ENCODE measurements around the gene PRKAG2.

Gene PRKAG2

DNA sequence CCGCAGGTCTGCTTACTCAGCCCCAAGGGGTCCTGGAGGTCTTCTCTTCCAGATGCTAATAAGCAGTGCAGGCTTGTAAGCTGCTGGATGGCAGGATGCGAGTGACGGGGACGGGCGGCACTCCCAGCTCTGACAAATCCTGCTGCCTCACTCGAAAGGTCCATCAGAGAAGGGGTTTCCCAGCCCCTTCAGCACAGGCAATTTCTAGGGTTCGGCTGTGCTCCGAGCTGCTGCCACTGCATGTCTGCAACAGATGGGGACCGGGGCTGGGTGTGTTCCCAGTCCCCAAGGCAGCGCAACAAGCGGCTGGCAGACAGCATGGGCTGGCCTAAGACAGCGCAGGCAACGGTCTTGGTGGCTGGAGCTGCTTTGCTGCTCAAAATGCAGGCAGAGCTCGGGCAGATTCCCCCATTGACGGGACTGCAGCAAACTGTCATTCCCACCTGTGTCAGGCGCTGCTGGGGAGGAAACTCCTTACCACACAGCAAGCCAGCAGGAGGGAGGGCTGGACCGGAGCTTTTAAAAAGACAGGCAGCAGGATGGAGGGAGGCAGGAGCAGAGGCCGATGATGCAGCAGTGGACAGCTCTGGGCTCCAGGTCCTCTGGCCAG lies 62.4 kb downstream of the PRKAG2 start:
- Histone ChIP-seq H3K9me3 (ENCODE audit: low read length) (no peaks in the 10 kb centered on the region), H4K20me1 (ENCODE audit: insufficient read depth, low read length) (no peaks in the 10 kb centered on the region), H3K36me3 (ENCODE audit: insufficient read depth, low read length) (no peaks in the 10 kb centered on the region), H3K9me2 (ENCODE audit: low read depth, low read length) (no peaks in the 10 kb centered on the region), H3F3A (ENCODE audit: insufficient read depth, low read length) (no peaks in the 10 kb centered on the region), H3K4me2 (ENCODE audit: low read length) (no peak overlapping the region), H3K4me3 (ENCODE audit: low read depth, low read length, poor library complexity, severe bottlenecking) (no peak overlapping the region), H2AFZ (ENCODE audit: low read length) (no peak overlapping the region), H3K27me3 (ENCODE audit: insufficient read depth, low read length) (no peaks in the 10 kb centered on the region; the same call in 1 of the 2 replicates), H3K27ac (ENCODE audit: low read depth, low read length, poor library complexity, severe bottlenecking) (no peak overlapping the region), H3K4me1 (ENCODE audit: insufficient read depth, low read length, severe bottlenecking) (no peaks in the 10 kb centered on the region), H3K9ac (ENCODE audit: low read length) (no peak overlapping the region), H3K79me2 (ENCODE audit: insufficient read depth, low read length) (no peaks in the 10 kb centered on the region)
- no peak for TF ChIP-seq EZH2 (IDR thresholded peaks at IDR 0.05; ENCODE audit: borderline replicate concordance, low read length)
- TF ChIP-seq, protein P1, sequence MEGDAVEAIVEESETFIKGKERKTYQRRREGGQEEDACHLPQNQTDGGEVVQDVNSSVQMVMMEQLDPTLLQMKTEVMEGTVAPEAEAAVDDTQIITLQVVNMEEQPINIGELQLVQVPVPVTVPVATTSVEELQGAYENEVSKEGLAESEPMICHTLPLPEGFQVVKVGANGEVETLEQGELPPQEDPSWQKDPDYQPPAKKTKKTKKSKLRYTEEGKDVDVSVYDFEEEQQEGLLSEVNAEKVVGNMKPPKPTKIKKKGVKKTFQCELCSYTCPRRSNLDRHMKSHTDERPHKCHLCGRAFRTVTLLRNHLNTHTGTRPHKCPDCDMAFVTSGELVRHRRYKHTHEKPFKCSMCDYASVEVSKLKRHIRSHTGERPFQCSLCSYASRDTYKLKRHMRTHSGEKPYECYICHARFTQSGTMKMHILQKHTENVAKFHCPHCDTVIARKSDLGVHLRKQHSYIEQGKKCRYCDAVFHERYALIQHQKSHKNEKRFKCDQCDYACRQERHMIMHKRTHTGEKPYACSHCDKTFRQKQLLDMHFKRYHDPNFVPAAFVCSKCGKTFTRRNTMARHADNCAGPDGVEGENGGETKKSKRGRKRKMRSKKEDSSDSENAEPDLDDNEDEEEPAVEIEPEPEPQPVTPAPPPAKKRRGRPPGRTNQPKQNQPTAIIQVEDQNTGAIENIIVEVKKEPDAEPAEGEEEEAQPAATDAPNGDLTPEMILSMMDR (IDR thresholded peaks at IDR 0.05; ENCODE audit: low read length), result no peak

DNA sequence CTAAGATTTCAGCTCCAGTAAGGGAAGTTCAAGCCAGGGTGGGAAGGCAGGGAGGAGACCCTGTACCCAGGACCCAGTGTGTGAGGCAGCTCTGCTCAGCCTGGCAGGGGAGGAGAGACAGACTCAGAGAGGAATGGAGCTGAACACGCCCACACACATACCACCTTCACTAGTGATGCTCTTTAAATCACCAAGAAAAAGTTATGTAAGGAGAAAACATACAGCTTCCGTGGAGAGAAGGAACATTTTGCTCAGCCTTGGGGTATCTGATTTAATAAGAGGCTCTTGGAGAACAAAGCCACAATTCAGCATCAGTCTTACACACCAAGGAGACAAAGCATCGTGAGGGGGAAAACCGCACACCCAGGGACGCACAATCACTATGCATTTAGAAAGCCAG lies 62.9 kb downstream of the PRKAG2 start:
- H3K27me3 ChIP-seq (ENCODE audit: insufficient read depth, low read length), result peaks cover 1% of the 10 kb centered on the region
- H3K4me3 ChIP-seq (ENCODE audit: low read depth, low read length, poor library complexity, severe bottlenecking), result no peak overlapping the region
- no peak overlapping the region for H2AFZ ChIP-seq (ENCODE audit: low read length)
- H3K27ac ChIP-seq (ENCODE audit: low read depth, low read length, poor library complexity, severe bottlenecking), result no peak overlapping the region
- no peaks in the 10 kb centered on the region for H3K9me3 ChIP-seq (ENCODE audit: low read length)
- H3K4me2 ChIP-seq (ENCODE audit: low read length), result no peak overlapping the region
- no peaks in the 10 kb centered on the region for H3K36me3 ChIP-seq (ENCODE audit: insufficient read depth, low read length)
- H3K9me2 ChIP-seq (ENCODE audit: low read depth, low read length), result no peaks in the 10 kb centered on the region
- TF ChIP-seq, protein P1 (IDR thresholded peaks at IDR 0.05; ENCODE audit: low read length), result no peak
- no peak for TF ChIP-seq EZH2 (IDR thresholded peaks at IDR 0.05; ENCODE audit: borderline replicate concordance, low read length)
- no peak overlapping the region for H3K9ac ChIP-seq (ENCODE audit: low read length)
- no peaks in the 10 kb centered on the region for H4K20me1 ChIP-seq (ENCODE audit: insufficient read depth, low read length)
- no peaks in the 10 kb centered on the region for H3F3A ChIP-seq (ENCODE audit: insufficient read depth, low read length)
- no peaks in the 10 kb centered on the region for H3K79me2 ChIP-seq (ENCODE audit: insufficient read depth, low read length)
- H3K4me1 ChIP-seq (ENCODE audit: insufficient read depth, low read length, severe bottlenecking), result no peaks in the 10 kb centered on the region

DNA sequence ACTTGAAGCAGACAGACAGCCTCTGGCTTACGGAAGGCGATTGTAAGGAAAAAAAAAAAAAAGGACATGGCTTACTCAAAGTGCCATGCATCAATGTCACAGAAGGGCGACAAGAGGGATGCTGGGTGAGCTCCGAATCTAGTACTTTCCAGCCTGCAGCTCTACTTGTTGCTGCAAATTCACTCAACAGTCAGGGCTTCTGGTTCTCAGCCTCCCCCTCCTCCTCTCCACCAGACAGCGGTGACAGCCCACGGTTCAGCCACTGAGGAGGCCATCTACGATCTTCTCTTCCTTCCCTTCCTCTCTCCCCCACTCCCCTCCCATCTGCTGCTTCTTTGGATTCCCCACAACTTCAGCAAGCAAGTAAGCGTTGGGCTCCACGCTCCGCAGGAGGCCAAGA lies 63.5 kb downstream of the PRKAG2 start:
- no peak for TF ChIP-seq EZH2 (IDR thresholded peaks at IDR 0.05; ENCODE audit: borderline replicate concordance, low read length)
- TF ChIP-seq, protein P1 (IDR thresholded peaks at IDR 0.05; ENCODE audit: low read length), result no peak
- Histone ChIP-seq H3K27ac (ENCODE audit: low read depth, low read length, poor library complexity, severe bottlenecking) (no peak overlapping the region), H3K9me3 (ENCODE audit: low read length) (no peaks in the 10 kb centered on the region), H3K4me3 (ENCODE audit: low read depth, low read length, poor library complexity, severe bottlenecking) (no peak overlapping the region), H3K27me3 (ENCODE audit: insufficient read depth, low read length) (peaks cover 5% of the 10 kb centered on the region), H3F3A (ENCODE audit: insufficient read depth, low read length) (no peaks in the 10 kb centered on the region), H3K4me2 (ENCODE audit: low read length) (no peak overlapping the region), H3K36me3 (ENCODE audit: insufficient read depth, low read length) (no peaks in the 10 kb centered on the region), H4K20me1 (ENCODE audit: insufficient read depth, low read length) (no peaks in the 10 kb centered on the region), H3K9me2 (ENCODE audit: low read depth, low read length) (no peaks in the 10 kb centered on the region), H3K4me1 (ENCODE audit: insufficient read depth, low read length, severe bottlenecking) (no peaks in the 10 kb centered on the region), H3K79me2 (ENCODE audit: insufficient read depth, low read length) (no peaks in the 10 kb centered on the region), H3K9ac (ENCODE audit: low read length) (no peak overlapping the region), H2AFZ (ENCODE audit: low read length) (no peak overlapping the region)

Data from OCI-LY1 (cell line).